Right lobe of liver (tissue), 6 donors: Measurements from ENCODE around the gene PYCARD. TPM values are rescaled to one million over a fixed set of nuclear protein-coding genes. Genes with fewer than 3 reads are reported as not detected.

Source experiments
- ATAC-seq, 4 donors: fragments of 200-7000 bp; cut with Tn5 transposase; one replicate each; pipeline ENCODE4 v1.9.1; 2020; ENCODE audit warnings: mild to moderate bottlenecking in 4 of 4, moderate library complexity in 4 of 4
- DNase-seq, 3 donors: peaks; one replicate each; pipeline ENCODE4 v3.0.0-alpha.2; 2020
- H3K27ac ChIP-seq, 3 donors: fragments of 200-600 bp; one replicate each; pipeline ENCODE4 v1.8.0; 2022
- H3K27me3 ChIP-seq, 2 donors: fragments of 200-600 bp; one replicate each; pipeline ENCODE4 v1.8.0; 2022
- H3K36me3 ChIP-seq, 4 donors: fragments of 200-600 bp; sonication (generic) in 1 of 4; one replicate each; pipeline versions ENCODE4 v1.5.1 to v1.8.0; 2017 to 2022; ENCODE audit warnings: control low read depth in 1 of 4
- H3K4me1 ChIP-seq, 4 donors: fragments of 200-600 bp; sonication (generic) in 1 of 4; one replicate each; pipeline versions ENCODE4 v1.5.1 to v1.8.0; 2017 to 2022; ENCODE audit warnings: control low read depth in 1 of 4
- H3K4me3 ChIP-seq, 3 donors: fragments of 200-600 bp; one replicate each; pipeline ENCODE4 v1.8.0; 2022
- H3K9me3 ChIP-seq, 4 donors: fragments of 200-600 bp; sonication (generic) in 1 of 4; one replicate each; pipeline versions ENCODE4 v1.5.1 to v1.8.0; 2017 to 2022; ENCODE audit warnings: control low read depth in 1 of 4
- CTCF ChIP-seq, 4 donors: fragments of 200-600 bp in 3 of 4; fragments of 450-650 bp in 1 of 4; IDR thresholded peaks; one replicate each; pipeline versions ENCODE4 v1.5.1 to v1.8.0; 2016 to 2022; ENCODE audit warnings: antibody characterized with exemption in 4 of 4, mild to moderate bottlenecking in 2 of 4
- POLR2A ChIP-seq: fragments of 450-650 bp; IDR thresholded peaks from one replicate; pipeline ENCODE4 v1.6.1; 2017; ENCODE audit warnings: antibody characterized with exemption, mild to moderate bottlenecking
- WGBS: methylation state at CpG from one replicate; pipeline ENCODE4 v1.1.6; 2018; ENCODE audit warnings: low coverage, low lambda C conversion rate; ENCODE audit not compliant: insufficient coverage; ENCODE audit errors: missing lambda C conversion rate; 5-methylcytosine and 5-hydroxymethylcytosine counted together
- intact Hi-C, 2 donors: fragments of 100-400 bp; cut with DNase I; formaldehyde crosslinking; loops; one replicate each; pipeline versions ENCODE4 v1.11.2 to v1.14.1; 2022
- total RNA-seq, 6 experiments: library from RNA; depleted of rRNA in 2 of 6; stranded (reverse); fragments of >200 nt in 2 of 6; fragmentation: NEBNext Ultra II Directional in 3 of 6; extraction: Animal tissue kit (Norgen Biotek cat#: 25700) in 3 of 6; gene quantifications; one replicate each; pipeline versions ENCODE4 v1.1.0 to v1.2.4, GENCODE V29; 2016 to 2023
- donor health status: DM: no; HTN: yes; CAD: no.
- donor health status: DM: no; HTN: no; CAD: no.
- donor health status: DM: no; HTN: no; CAD: no.
- donor health status: DM: no; HTN: yes; CAD: no.
- donor health status: DM: no; HTN: yes; CAD: no.

Gene PYCARD
- total RNA-seq, 6 experiments from 2014 or later = 5.7 to 14.9 (median 9.6) TPM

DNA sequence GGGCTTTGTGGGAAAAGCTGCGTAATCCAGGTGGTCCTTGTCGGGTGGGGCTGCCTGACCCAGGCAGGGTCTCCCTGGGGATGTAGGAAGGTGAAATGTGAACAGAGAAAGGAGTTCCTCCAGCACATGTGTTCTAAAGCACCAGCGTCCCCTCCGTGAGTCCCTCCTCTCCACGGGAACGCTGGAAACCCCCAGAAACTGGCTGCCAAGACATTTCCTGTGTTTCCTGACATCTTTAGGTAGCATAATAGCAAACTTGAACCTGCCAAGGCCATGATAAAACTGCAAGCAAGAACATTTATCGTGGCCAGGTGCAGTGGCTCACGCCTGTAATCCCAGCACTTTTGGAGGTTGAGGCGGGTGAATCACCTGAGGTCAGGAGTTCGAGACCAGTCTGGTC, 26.9 kb upstream of the PYCARD start:
- H3K36me3 ChIP-seq = no peaks in the 10 kb centered on the region
- no peak for DNase-seq
- H3K4me1 ChIP-seq = no peaks in the 10 kb centered on the region
- intact Hi-C loops = loop anchor here in 1 of 2 donors (10.0 kb wide), 1 partner anchor 125 kb away; the partner anchor contains the start of gene ITGAX
- no peak for ATAC-seq
- H3K27me3 ChIP-seq = no peaks in the 10 kb centered on the region
- no peak overlapping the region for H3K4me3 ChIP-seq
- H3K9me3 ChIP-seq = no peaks in the 10 kb centered on the region
- no peak overlapping the region for H3K27ac ChIP-seq
- TF ChIP-seq POLR2A (no peak), CTCF (IDR thresholded peaks at IDR 0.05) (no peak)
- WGBS = 54% methylated on average over 10 of the region's 10 CpGs

GRCh38 chr16:31228206-31228605, 25.6 kb upstream of the PYCARD start:
- TF ChIP-seq CTCF (IDR thresholded peaks at IDR 0.05) = no peak
- TF ChIP-seq POLR2A = no peak
- intact Hi-C loops = loop anchor here in 1 of 2 donors (10.0 kb wide), 1 partner anchor 127 kb away; the partner anchor contains the start of gene ITGAX
- no CpG with 5 or more reads among the region's 4 CpGs for WGBS
- H3K4me1 ChIP-seq = no peaks in the 10 kb centered on the region
- no peaks in the 10 kb centered on the region for H3K27me3 ChIP-seq
- no peaks in the 10 kb centered on the region for H3K36me3 ChIP-seq
- H3K9me3 ChIP-seq = no peaks in the 10 kb centered on the region
- no peak overlapping the region for H3K27ac ChIP-seq
- no peak for DNase-seq
- H3K4me3 ChIP-seq = no peak overlapping the region
- no peak for ATAC-seq

DNA sequence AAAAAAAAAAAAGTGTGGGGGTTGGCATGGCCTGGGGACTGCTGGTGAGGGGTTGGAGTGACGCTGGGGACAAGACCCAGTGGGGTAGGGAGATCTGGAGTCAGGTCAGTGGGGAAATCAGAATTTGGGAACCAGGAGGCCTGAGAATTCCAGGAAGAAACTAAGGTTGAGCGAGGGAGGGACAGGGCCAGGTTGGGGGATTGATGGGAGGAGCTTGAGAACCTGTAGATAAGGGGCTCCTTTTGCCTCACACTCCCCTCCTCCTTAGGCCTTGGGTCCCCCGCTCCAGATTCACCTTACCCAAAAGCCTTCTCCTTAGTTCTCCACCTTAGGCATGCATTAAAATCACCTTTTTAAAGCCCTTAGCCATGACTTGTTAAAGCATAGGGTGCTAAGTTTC, 22.6 kb upstream of the PYCARD start:
- intact Hi-C loops = loop anchor here in 1 of 2 donors (10.0 kb wide), 1 partner anchor 130 kb away; the partner anchor contains the start of gene ITGAX
- no peak for ATAC-seq
- Histone ChIP-seq H3K9me3 (no peaks in the 10 kb centered on the region), H3K4me3 (no peak overlapping the region), H3K27me3 (no peaks in the 10 kb centered on the region), H3K27ac (no peak overlapping the region), H3K4me1 (no peaks in the 10 kb centered on the region), H3K36me3 (no peaks in the 10 kb centered on the region)
- WGBS = 91% methylated on average over 3 of the region's 3 CpGs
- TF ChIP-seq CTCF (IDR thresholded peaks at IDR 0.05) (no peak), POLR2A (no peak)
- no peak for DNase-seq

DNA sequence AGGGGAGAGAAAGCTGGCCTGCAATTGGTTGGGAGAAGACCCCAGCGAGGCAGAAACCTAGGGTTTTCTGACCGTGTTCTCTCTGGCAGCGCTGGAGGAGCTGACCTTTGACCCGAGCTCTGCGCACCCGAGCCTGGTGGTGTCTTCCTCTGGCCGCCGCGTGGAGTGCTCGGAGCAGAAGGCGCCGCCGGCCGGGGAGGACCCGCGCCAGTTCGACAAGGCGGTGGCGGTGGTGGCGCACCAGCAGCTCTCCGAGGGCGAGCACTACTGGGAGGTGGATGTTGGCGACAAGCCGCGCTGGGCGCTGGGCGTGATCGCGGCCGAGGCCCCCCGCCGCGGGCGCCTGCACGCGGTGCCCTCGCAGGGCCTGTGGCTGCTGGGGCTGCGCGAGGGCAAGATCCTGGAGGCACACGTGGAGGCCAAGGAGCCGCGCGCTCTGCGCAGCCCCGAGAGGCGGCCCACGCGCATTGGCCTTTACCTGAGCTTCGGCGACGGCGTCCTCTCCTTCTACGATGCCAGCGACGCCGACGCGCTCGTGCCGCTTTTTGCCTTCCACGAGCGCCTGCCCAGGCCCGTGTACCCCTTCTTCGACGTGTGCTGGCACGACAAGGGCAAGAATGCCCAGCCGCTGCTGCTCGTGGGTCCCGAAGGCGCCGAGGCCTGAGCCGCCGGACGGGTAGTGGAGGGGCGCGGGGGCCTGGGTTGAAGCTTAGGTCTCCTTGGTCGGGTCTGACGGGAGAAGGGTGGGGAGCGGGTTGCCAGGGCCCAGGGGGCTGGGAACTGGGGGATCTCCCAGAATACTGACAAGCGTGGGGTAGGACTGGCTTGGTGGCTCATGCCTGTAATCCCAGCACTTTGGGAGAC, 21.8 kb upstream of the PYCARD start:
- H3K4me3 ChIP-seq = no peak overlapping the region
- DNase-seq (no peak), ATAC-seq (peak in 1 of 4 donors; percentile 31)
- H3K36me3 ChIP-seq = no peaks in the 10 kb centered on the region
- 91% methylated on average over 8 of the region's 80 CpGs for WGBS
- TF ChIP-seq CTCF (IDR thresholded peaks at IDR 0.05) = no peak
- TF ChIP-seq POLR2A = no peak
- H3K4me1 ChIP-seq = no peaks in the 10 kb centered on the region
- no peaks in the 10 kb centered on the region for H3K27me3 ChIP-seq
- intact Hi-C loops = loop anchor here in 1 of 2 donors (10.0 kb wide), 1 partner anchor 130 kb away; the partner anchor contains the start of gene ITGAX
- no peaks in the 10 kb centered on the region for H3K9me3 ChIP-seq
- no peak overlapping the region for H3K27ac ChIP-seq
